HEK293 (cell line): ENCODE measurements around the gene DDX18.

Source experiments
- CTCF ChIA-PET: fragments of 350-600 bp; formaldehyde crosslinking; extraction: SDS; loops from one replicate; lab custom pipeline; 2021; ENCODE audit warnings: antibody characterized with exemption; lab: Yijun Ruan, JAX
- POLR2A ChIA-PET: fragments of 300-600 bp; formaldehyde crosslinking; extraction: SDS; loops from one replicate; lab custom pipeline; 2020; ENCODE audit warnings: antibody characterized with exemption, inconsistent platforms; lab: Yijun Ruan, JAX
- H3K27ac ChIP-seq: fragments of 200-500 bp; sonication (Bioruptor generic); 2 replicates; pipeline ENCODE4 v1.5.1; 2014; ENCODE audit warnings: low read depth, low read length, control low read depth, inconsistent platforms; ENCODE audit errors: extremely low read depth
- H3K36me3 ChIP-seq, 2 experiments: fragments of 200-500 bp in 1 of 2; sonication (Bioruptor generic) in 1 of 2; 1 replicate in 1 of 2; 2 replicates in 1 of 2; pipeline ENCODE4 v1.5.1; 2014 to 2017; ENCODE audit warnings: inconsistent platforms in 2 of 2, low read length in 2 of 2; ENCODE audit not compliant: control insufficient read depth in 2 of 2, insufficient read depth in 1 of 2
- H3K4me1 ChIP-seq: fragments of 200-500 bp; sonication (Bioruptor generic); 2 replicates; pipeline ENCODE4 v1.5.1; 2014; ENCODE audit warnings: mild to moderate bottlenecking, low read length, inconsistent platforms; ENCODE audit not compliant: control insufficient read depth, insufficient read depth
- H3K4me3 ChIP-seq: 2 replicates; pipeline ENCODE4 v1.5.1; 2011; ENCODE audit warnings: low read depth, mild to moderate bottlenecking, control low read depth, low read length, moderate library complexity
- H3K9me3 ChIP-seq: fragments of 200-500 bp; sonication (Bioruptor generic); 2 replicates; pipeline ENCODE4 v1.5.1; 2014; ENCODE audit warnings: low read depth, low read length, inconsistent platforms; ENCODE audit not compliant: control insufficient read depth, insufficient read depth
- ATF2 ChIP-seq: fragments of 450-650 bp; formaldehyde crosslinking; IDR thresholded peaks from 2 replicates; pipeline ENCODE4 v1.5.1; 2016; ENCODE audit warnings: missing biosample characterization, missing genetic modification characterization, low read depth
- GLI2 ChIP-seq: fragments of 450-650 bp; formaldehyde crosslinking; IDR thresholded peaks from 2 replicates; pipeline ENCODE4; 2017; ENCODE audit warnings: missing biosample characterization, missing genetic modification characterization, low read depth, borderline replicate concordance
- GLIS1 ChIP-seq: fragments of 450-650 bp; formaldehyde crosslinking; IDR thresholded peaks from 2 replicates; pipeline ENCODE4 v1.5.1; 2016; ENCODE audit warnings: missing biosample characterization, missing genetic modification characterization
- HOXC10 ChIP-seq: sonication (generic); formaldehyde crosslinking; IDR thresholded peaks from 2 replicates; pipeline ENCODE4 v1.8.1; 2023; ENCODE audit warnings: mild to moderate bottlenecking, missing genetic modification reagents
- INSM2 ChIP-seq: fragments of 450-650 bp; formaldehyde crosslinking; IDR thresholded peaks from 2 replicates; pipeline ENCODE4 v1.5.1; 2016; ENCODE audit warnings: missing biosample characterization, missing genetic modification characterization
- SP2 ChIP-seq: fragments of 450-650 bp; formaldehyde crosslinking; IDR thresholded peaks from 2 replicates; pipeline ENCODE4 v1.5.1; 2016; ENCODE audit warnings: missing biosample characterization, missing genetic modification characterization
- SP3 ChIP-seq: fragments of 450-650 bp; formaldehyde crosslinking; IDR thresholded peaks from 2 replicates; pipeline ENCODE4 v1.5.1; 2016; ENCODE audit warnings: missing biosample characterization, missing genetic modification characterization
- ZBTB21 ChIP-seq: fragments of 450-650 bp; formaldehyde crosslinking; IDR thresholded peaks from 2 replicates; pipeline ENCODE4 v1.5.1; 2017; ENCODE audit warnings: missing biosample characterization, missing genetic modification characterization
- ZBTB26 ChIP-seq: fragments of 450-650 bp; formaldehyde crosslinking; optimal IDR thresholded peaks from 2 replicates; pipeline ENCODE3; 2016; ENCODE audit warnings: missing biosample characterization, mild to moderate bottlenecking, missing genetic modification characterization
- ZBTB48 ChIP-seq: fragments of 450-650 bp; formaldehyde crosslinking; IDR thresholded peaks from 2 replicates; pipeline ENCODE4 v1.5.1; 2016; ENCODE audit warnings: missing biosample characterization, missing genetic modification characterization
- ZBTB6 ChIP-seq: fragments of 450-650 bp; formaldehyde crosslinking; IDR thresholded peaks from 2 replicates; pipeline ENCODE4 v1.5.1; 2017; ENCODE audit warnings: missing biosample characterization, missing genetic modification characterization
- ZEB2 ChIP-seq: fragments of 450-650 bp; formaldehyde crosslinking; IDR thresholded peaks from 2 replicates; pipeline ENCODE4 v1.5.1; 2016; ENCODE audit warnings: missing biosample characterization, missing genetic modification characterization
- ZIC2 ChIP-seq: fragments of 450-650 bp; formaldehyde crosslinking; IDR thresholded peaks from 2 replicates; pipeline ENCODE4 v1.5.1; 2016; ENCODE audit warnings: missing biosample characterization, missing genetic modification characterization
- ZNF133 ChIP-seq: fragments of 450-650 bp; formaldehyde crosslinking; IDR thresholded peaks from 2 replicates; pipeline ENCODE4 v1.5.1; 2016; ENCODE audit warnings: missing biosample characterization, missing genetic modification characterization
- ZNF214 ChIP-seq: fragments of 450-650 bp; formaldehyde crosslinking; IDR thresholded peaks from 2 replicates; pipeline ENCODE4 v1.5.1; 2017; ENCODE audit warnings: missing biosample characterization, mild to moderate bottlenecking, missing genetic modification characterization, borderline replicate concordance
- ZNF239 ChIP-seq: fragments of 450-650 bp; formaldehyde crosslinking; IDR thresholded peaks from 2 replicates; pipeline ENCODE4 v1.5.1; 2016; ENCODE audit warnings: missing biosample characterization, missing genetic modification characterization
- ZNF341 ChIP-seq: fragments of 450-650 bp; formaldehyde crosslinking; IDR thresholded peaks from 2 replicates; pipeline ENCODE4; 2016; ENCODE audit warnings: low read depth, missing biosample characterization, missing genetic modification characterization
- ZNF416 ChIP-seq: fragments of 450-650 bp; formaldehyde crosslinking; IDR thresholded peaks from 2 replicates; pipeline ENCODE4 v1.5.1; 2016; ENCODE audit warnings: missing biosample characterization, missing genetic modification characterization
- ZNF510 ChIP-seq: fragments of 450-650 bp; formaldehyde crosslinking; IDR thresholded peaks from 2 replicates; pipeline ENCODE4 v1.5.1; 2018; ENCODE audit warnings: mild to moderate bottlenecking, missing genetic modification characterization, missing biosample characterization; ENCODE audit not compliant: insufficient replicate concordance
- ZNF521 ChIP-seq: fragments of 450-650 bp; formaldehyde crosslinking; IDR thresholded peaks from 2 replicates; pipeline ENCODE4 v1.5.1; 2017; ENCODE audit warnings: missing biosample characterization, mild to moderate bottlenecking, missing genetic modification characterization
- ZNF544 ChIP-seq: fragments of 450-650 bp; formaldehyde crosslinking; IDR thresholded peaks from 2 replicates; pipeline ENCODE4 v1.5.0; 2017; ENCODE audit warnings: missing biosample characterization, missing genetic modification characterization
- ZNF621 ChIP-seq: fragments of 450-650 bp; formaldehyde crosslinking; IDR thresholded peaks from 2 replicates; pipeline ENCODE4 v1.5.1; 2017; ENCODE audit warnings: missing biosample characterization, missing genetic modification characterization
- ZNF629 ChIP-seq: fragments of 450-650 bp; formaldehyde crosslinking; IDR thresholded peaks from 2 replicates; pipeline ENCODE4 v1.5.1; 2017; ENCODE audit warnings: missing biosample characterization, missing genetic modification characterization
- ZSCAN30 ChIP-seq: fragments of 450-650 bp; IDR thresholded peaks from 2 replicates; pipeline ENCODE4 v1.5.1; 2018; ENCODE audit warnings: missing biosample characterization, mild to moderate bottlenecking, missing genetic modification characterization, moderate library complexity

DDX18 gene

GRCh38 chr2:117853873-117854272 is 39.4 kb downstream of the DDX18 start:
- H3K9me3 ChIP-seq = no peaks in the 10 kb centered on the region
- H3K4me1 ChIP-seq = peaks cover 4% of the 10 kb centered on the region; the same call in 1 of the 2 replicates
- POLR2A ChIA-PET = no interaction called here
- H3K36me3 ChIP-seq = no peaks in the 10 kb centered on the region
- no peak overlapping the region for H3K4me3 ChIP-seq
- TF ChIP-seq ZNF214 (tag by site-specific recombination) = no peak
- TF ChIP-seq SP2 = no peak
- TF ChIP-seq SP3 = no peak
- no peak for TF ChIP-seq GLIS1 (tag by site-specific recombination)
- TF ChIP-seq ZSCAN30 (tag by site-specific recombination) = no peak
- TF ChIP-seq, all 188 proteins: peak for 0
- no peak overlapping the region for H3K27ac ChIP-seq
- CTCF ChIA-PET = interaction anchor here (2.1 kb wide), 1 partner anchor 40 kb away, joined by 9 read pairs; the partner anchor contains the start of gene DDX18

GRCh38 chr2:117854610-117855009 is 40.1 kb downstream of the DDX18 start:
- Histone ChIP-seq H3K36me3 (no peaks in the 10 kb centered on the region), H3K4me3 (no peak overlapping the region), H3K4me1 (peaks cover 4% of the 10 kb centered on the region; the same call in 1 of the 2 replicates), H3K27ac (no peak overlapping the region), H3K9me3 (no peaks in the 10 kb centered on the region)
- TF ChIP-seq ZNF510 (no peak), ZNF621 (tag by site-specific recombination) (no peak), ZIC2 (tag by site-specific recombination) (no peak), ZNF341 (tag by site-specific recombination) (no peak), ZNF239 (tag by site-specific recombination) (no peak), ZNF521 (tag by site-specific recombination) (no peak), ZBTB6 (tag by site-specific recombination) (no peak), GLI2 (tag by site-specific recombination) (no peak), ZNF133 (tag by site-specific recombination) (no peak), ATF2 (tag by site-specific recombination) (no peak), ZBTB21 (tag by site-specific recombination) (no peak), ZBTB26 (tag by site-specific recombination) (no peak), ZNF544 (tag by site-specific recombination) (no peak), ZNF416 (no peak), ZNF629 (no peak), ZBTB48 (no peak), INSM2 (no peak), HOXC10 (CRISPR knock-in tag) (no peak), ZEB2 (tag by site-specific recombination) (no peak)
- ChIA-PET CTCF (interaction anchor here (0.7 to 3.0 kb wide), 3 partner anchors 40 to 314 kb away, joined by 3 to 9 read pairs (median 8); partner anchors contain the start of gene DDX18), POLR2A (no interaction called here)
